HCT116 (cell line): ENCODE data around the gene ATP5F1E. TPM values are rescaled to one million over a fixed set of nuclear protein-coding genes. Genes with fewer than 3 reads are reported as not detected.

Experiments
- ATAC-seq: fragments of 200-7000 bp; cut with Tn5 transposase; 2 replicates; pipeline ENCODE4 v1.9.1; 2020; ENCODE audit warnings: mild to moderate bottlenecking, moderate library complexity
- BruUV-seq: library from RNA; stranded (reverse); fragments of 400-500 nt; replicated peaks from 2 replicates; lab custom pipeline; 2021; lab: Mats Ljungman, UMichigan
- CTCF ChIA-PET: fragments of 300-600 bp; sonication (Branson Sonifier 250); formaldehyde crosslinking; loops from one replicate; lab custom pipeline; 2021; ENCODE audit warnings: antibody characterized with exemption; lab: Charles Lee
- POLR2A ChIA-PET: fragments of 300-600, 350-600 bp; sonication (Branson Sonifier 250); formaldehyde crosslinking; loops from one replicate; lab custom pipeline; 2021; ENCODE audit warnings: antibody characterized with exemption; lab: Charles Lee
- RAD21 ChIA-PET, 2 experiments: fragments of 300-600 bp; sonication (Branson Sonifier 250); formaldehyde crosslinking; loops; one replicate each; lab custom pipeline; 2023; ENCODE audit warnings: low total read pairs in 2 of 2; ENCODE audit not compliant: uncharacterized antibody in 2 of 2, unreplicated experiment in 2 of 2, low non-redundant PET in 1 of 2; lab: Charles Lee
- DNase-seq: peaks from one replicate; pipeline ENCODE4 v3.0.0-alpha.2; 2010; ENCODE audit warnings: low read depth, low spot score
- H2AFZ ChIP-seq: fragments of 200-600 bp; shearing (Covaris generic), sonication (generic); 2 replicates; pipeline ENCODE4 v1.6.1; 2017; ENCODE audit warnings: low read depth, mixed run types, mixed read lengths, antibody characterized with exemption, low read length; ENCODE audit not compliant: poor library complexity, severe bottlenecking
- H3K27ac ChIP-seq: 2 replicates; pipeline ENCODE4 v1.5.1; 2012; ENCODE audit warnings: low read depth, low read length
- H3K27me3 ChIP-seq: fragments of 200-600 bp; sonication (generic); 2 replicates; pipeline ENCODE4 v1.6.1; 2016; ENCODE audit warnings: mixed run types, low read length, mixed read lengths; ENCODE audit not compliant: insufficient read depth
- H3K36me3 ChIP-seq, 2 experiments: fragments of 200-500 bp in 1 of 2; fragments of 200-600 bp in 1 of 2; sonication (Bioruptor generic) in 1 of 2; sonication (generic) in 1 of 2; 2 replicates each; pipeline versions ENCODE4 v1.5.1 to v1.6.1; 2014 to 2016; ENCODE audit warnings: low read length in 2 of 2, inconsistent platforms in 1 of 2, mixed read lengths in 1 of 2, mixed run types in 1 of 2; ENCODE audit not compliant: insufficient read depth in 2 of 2, control insufficient read depth in 1 of 2
- H3K4me1 ChIP-seq, 2 experiments: fragments of 200-600 bp in 1 of 2; sonication (generic) in 1 of 2; 2 replicates each; pipeline versions ENCODE4 v1.5.1 to v1.6.1; 2012 to 2017; ENCODE audit warnings: low read length in 2 of 2, inconsistent platforms in 1 of 2, mild to moderate bottlenecking in 1 of 2, mixed read lengths in 1 of 2, mixed run types in 1 of 2, moderate library complexity in 1 of 2; ENCODE audit not compliant: insufficient read depth in 2 of 2, control insufficient read depth in 1 of 2
- H3K4me2 ChIP-seq: fragments of 200-600 bp; sonication (generic); 2 replicates; pipeline ENCODE4 v1.6.1; 2017; ENCODE audit warnings: mixed run types, low read length, mixed read lengths
- H3K4me3 ChIP-seq, 2 experiments: fragments of 200-600 bp in 1 of 2; sonication (generic) in 1 of 2; replicated peaks in 1 of 2; 2 replicates each; pipeline ENCODE4 v1.5.1; 2011 to 2016; ENCODE audit warnings: low read length in 2 of 2, control low read depth in 1 of 2, low read depth in 1 of 2, mild to moderate bottlenecking in 1 of 2, mixed read lengths in 1 of 2, mixed run types in 1 of 2
- H3K79me2 ChIP-seq: fragments of 200-600 bp; sonication (generic); 2 replicates; pipeline ENCODE4 v1.6.1; 2017; ENCODE audit warnings: mild to moderate bottlenecking, mixed run types, low read length, moderate library complexity, mixed read lengths; ENCODE audit not compliant: insufficient read depth
- H3K9ac ChIP-seq: fragments of 200-600 bp; sonication (generic); 2 replicates; pipeline ENCODE4 v1.6.1; 2016; ENCODE audit warnings: low read length, mixed read lengths
- H3K9me2 ChIP-seq: fragments of 200-600 bp; sonication (generic), shearing (Covaris generic); 2 replicates; pipeline ENCODE4 v1.6.1; 2017; ENCODE audit warnings: mixed run types, mild to moderate bottlenecking, moderate library complexity; ENCODE audit not compliant: insufficient read depth
- H3K9me3 ChIP-seq, 2 experiments: fragments of 200-500 bp in 1 of 2; fragments of 200-600 bp in 1 of 2; sonication (Bioruptor generic) in 1 of 2; sonication (generic) in 1 of 2; 2 replicates each; pipeline ENCODE4 v1.6.1; 2014 to 2017; ENCODE audit warnings: low read length in 2 of 2, mixed read lengths in 2 of 2, inconsistent platforms in 1 of 2, low read depth in 1 of 2, mild to moderate bottlenecking in 1 of 2, mixed run types in 1 of 2, moderate library complexity in 1 of 2; ENCODE audit not compliant: control insufficient read depth in 1 of 2, insufficient read depth in 1 of 2
- H4K20me1 ChIP-seq: fragments of 200-600 bp; sonication (generic), shearing (Covaris generic); 2 replicates; pipeline ENCODE4 v1.6.1; 2017; ENCODE audit warnings: mixed run types, mild to moderate bottlenecking, moderate library complexity; ENCODE audit not compliant: insufficient read depth
- ATF3 ChIP-seq: IDR thresholded peaks from 2 replicates; pipeline ENCODE4 v1.6.1; 2012
- CBX3 ChIP-seq: IDR thresholded peaks from 2 replicates; pipeline ENCODE4 v1.6.1; 2012; ENCODE audit warnings: low read depth
- CEBPB ChIP-seq: IDR thresholded peaks from 2 replicates; pipeline ENCODE4 v1.6.1; 2012; ENCODE audit warnings: low read depth
- EGR1 ChIP-seq: IDR thresholded peaks from 2 replicates; pipeline ENCODE4 v1.6.1; 2012; ENCODE audit warnings: low read depth
- EZH2 ChIP-seq: fragments of 200-600 bp; sonication (generic); IDR thresholded peaks from 2 replicates; pipeline ENCODE4 v1.6.1; 2017; ENCODE audit warnings: antibody characterized with exemption, mixed run types
- EZH2phosphoT487 ChIP-seq: fragments of 200-600 bp; IDR thresholded peaks from 2 replicates; pipeline ENCODE4 v1.6.1; 2018; ENCODE audit warnings: antibody characterized with exemption, borderline replicate concordance
- MAX ChIP-seq: IDR thresholded peaks from 2 replicates; pipeline ENCODE4 v1.6.1; 2012
- POLR2AphosphoS5 ChIP-seq: IDR thresholded peaks from 2 replicates; pipeline ENCODE4 v1.6.1; 2011; ENCODE audit warnings: mild to moderate bottlenecking, low read depth, low read length, moderate library complexity
- RAD21 ChIP-seq: IDR thresholded peaks from 2 replicates; pipeline ENCODE4 v1.6.1; 2012; ENCODE audit warnings: low read depth, mild to moderate bottlenecking
- REST ChIP-seq: IDR thresholded peaks from 2 replicates; pipeline ENCODE4 v1.6.1; 2012; ENCODE audit warnings: low read depth
- SIN3A ChIP-seq: IDR thresholded peaks from 2 replicates; pipeline ENCODE4 v1.6.1; 2012; ENCODE audit warnings: low read depth
- SP1 ChIP-seq: IDR thresholded peaks from 2 replicates; pipeline ENCODE4 v1.6.1; 2012; ENCODE audit warnings: low read depth
- SRF ChIP-seq: IDR thresholded peaks from 2 replicates; pipeline ENCODE4 v1.6.1; 2012; ENCODE audit warnings: low read depth
- TCF7L2 ChIP-seq: IDR thresholded peaks from 2 replicates; pipeline ENCODE4 v1.7.0; 2011; ENCODE audit warnings: borderline replicate concordance, inconsistent platforms; ENCODE audit not compliant: insufficient read depth, insufficient read length; ENCODE audit errors: extremely low read depth
- YY1 ChIP-seq: IDR thresholded peaks from 2 replicates; pipeline ENCODE4 v1.6.1; 2011; ENCODE audit warnings: low read length, low read depth, moderate library complexity, mild to moderate bottlenecking; ENCODE audit not compliant: insufficient replicate concordance; ENCODE audit errors: extremely low read depth
- intact Hi-C: fragments of 100-400 bp; cut with micrococcal nuclease; formaldehyde crosslinking; loops from 2 replicates; pipeline ENCODE4 v1.10.0; 2022
- total RNA-seq: library from RNA; stranded (reverse); gene quantifications from one replicate; pipeline ENCODE4 v1.2.1, GENCODE V29; 2021; ENCODE audit not compliant: unreplicated experiment

Gene ATP5F1E
- total RNA-seq, 1 experiment from 2014 or later, result 72.8 TPM

- Histone ChIP-seq H3K4me2 (peak overlapping the region; percentile 15), H3K4me3 (no peak overlapping the region), H3K27me3 (no peaks in the 10 kb centered on the region), H3K9ac (no peak overlapping the region), H3K79me2 (peaks cover 6% of the 10 kb centered on the region; the same call in 1 of the 2 replicates), H2AFZ (no peak overlapping the region), H4K20me1 (no peaks in the 10 kb centered on the region), H3K9me2 (no peaks in the 10 kb centered on the region)
- ATAC-seq, result no peak
- intact Hi-C loops, result no loop called here
- no peak for DNase-seq
- CTCF ChIA-PET, result no interaction called here
- POLR2A ChIA-PET, result interaction anchor here (1.2 kb wide), 1 partner anchor 21 kb away, joined by 4 read pairs; the partner anchor contains the start of gene ATP5F1E
- RAD21 ChIA-PET, result no interaction called here
- no peak for TF ChIP-seq POLR2AphosphoS5
- no peak for TF ChIP-seq EZH2
- TF ChIP-seq EGR1, result no peak
- no peak for TF ChIP-seq SRF
- no peak for TF ChIP-seq REST
- no peak for TF ChIP-seq TCF7L2
- no peak for TF ChIP-seq SIN3A
- TF ChIP-seq ATF3, result no peak
- TF ChIP-seq CEBPB, result no peak
- TF ChIP-seq RAD21, result no peak
- no peak for TF ChIP-seq EZH2phosphoT487
- no peak for TF ChIP-seq MAX
- no peak for TF ChIP-seq YY1
- TF ChIP-seq CBX3, result no peak
- no peak for TF ChIP-seq SP1
- TF ChIP-seq, all 23 proteins: peak for 0
- no TSS peak for BruUV-seq
- Histone ChIP-seq H3K36me3 (no peaks in the 10 kb centered on the region), H3K27ac (no peak overlapping the region), H3K4me1 (peaks cover 9 to 26% of the 10 kb centered on the region in 2 experiments; a peak in 3 of 4 replicates), H3K9me3 (no peaks in the 10 kb centered on the region)
Measured at GRCh38 chr20:59010995-59011873, 20.9 kb downstream of the ATP5F1E start.
